HG03354 (cell line): ENCODE data around the gene TMEM131.
"Not testable (repeated sequence)": the region's sequence is repeated elsewhere in the genome, so short reads cannot be mapped to it uniquely, and the experiment has no call there.

Experiments
- ATAC-seq: cut with Tn5 transposase; IDR thresholded peaks from one replicate; pipeline ENCODE4 v1.9.1; 2021; ENCODE audit warnings: mild to moderate bottlenecking; ENCODE audit not compliant: unreplicated experiment, poor library complexity, severe bottlenecking

The TMEM131 gene

DNA sequence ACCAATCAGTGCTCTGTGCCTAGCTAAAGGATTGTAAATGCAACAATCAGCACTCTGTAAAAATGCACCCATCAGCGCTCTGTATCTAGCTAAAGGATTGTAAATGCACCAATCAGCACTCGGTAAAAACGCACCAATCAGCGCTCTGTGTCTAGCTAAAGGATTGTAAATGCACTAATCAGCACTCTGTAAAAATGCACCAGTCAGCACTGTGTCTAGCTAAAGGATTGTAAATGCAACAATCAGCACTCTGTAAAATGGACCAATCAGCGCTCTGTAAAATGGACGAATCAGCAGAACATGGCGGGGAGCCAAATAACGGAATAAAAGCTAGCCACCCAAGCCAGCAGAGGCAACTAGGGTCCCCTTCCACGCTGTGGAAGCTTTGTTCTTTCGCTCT lies 166.5 kb downstream of the TMEM131 start:
- not testable (repeated sequence) for ATAC-seq

DNA sequence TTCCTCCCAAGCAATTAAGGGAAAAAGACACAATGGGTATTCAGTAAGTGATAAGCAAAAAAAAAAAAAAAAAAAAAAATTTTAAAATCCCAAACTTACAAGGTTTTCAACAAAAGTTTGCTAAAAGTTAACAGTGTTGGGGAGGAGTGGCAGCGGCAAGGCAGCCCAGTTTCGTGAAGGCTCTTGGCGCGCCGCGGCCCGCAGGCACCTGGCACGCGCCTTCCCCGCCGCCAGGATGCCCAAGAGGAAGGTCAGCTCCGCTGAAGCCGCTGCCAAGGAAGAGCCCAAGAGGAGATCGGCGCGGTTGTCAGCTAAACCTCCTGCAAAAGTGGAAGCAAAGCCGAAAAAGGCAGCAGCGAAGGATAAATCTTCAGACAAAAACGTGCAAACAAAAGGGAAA lies 168.7 kb downstream of the TMEM131 start:
- ATAC-seq = not testable (repeated sequence)

DNA sequence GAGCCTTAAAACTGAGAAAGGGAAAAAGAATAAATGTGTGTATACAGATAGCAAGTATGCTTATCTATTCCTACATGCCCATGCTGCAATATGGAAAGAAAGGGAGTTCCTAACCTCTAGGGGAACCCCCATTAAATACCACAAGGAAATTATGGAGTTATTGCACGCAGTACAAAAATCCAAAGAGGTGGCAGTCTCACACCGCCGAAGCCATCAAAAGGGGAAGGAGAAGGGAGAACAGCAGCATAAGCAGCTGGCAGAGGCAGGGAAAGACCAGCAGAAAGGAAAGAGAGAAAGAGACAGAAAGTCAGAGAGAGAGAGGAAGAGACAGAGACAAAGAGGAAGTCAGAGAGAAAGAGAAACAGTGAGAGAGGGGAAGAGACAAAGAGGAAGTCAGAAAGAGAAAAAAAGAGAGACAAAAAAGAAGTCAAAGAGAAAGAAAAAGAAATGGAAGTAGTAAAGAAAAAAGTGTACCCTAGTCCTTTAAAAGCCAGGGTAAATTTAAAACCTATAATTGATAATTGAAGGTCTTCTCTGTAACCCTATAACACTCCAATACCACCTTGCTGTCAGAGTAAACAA lies 169.4 kb downstream of the TMEM131 start:
- not testable (repeated sequence) for ATAC-seq

DNA sequence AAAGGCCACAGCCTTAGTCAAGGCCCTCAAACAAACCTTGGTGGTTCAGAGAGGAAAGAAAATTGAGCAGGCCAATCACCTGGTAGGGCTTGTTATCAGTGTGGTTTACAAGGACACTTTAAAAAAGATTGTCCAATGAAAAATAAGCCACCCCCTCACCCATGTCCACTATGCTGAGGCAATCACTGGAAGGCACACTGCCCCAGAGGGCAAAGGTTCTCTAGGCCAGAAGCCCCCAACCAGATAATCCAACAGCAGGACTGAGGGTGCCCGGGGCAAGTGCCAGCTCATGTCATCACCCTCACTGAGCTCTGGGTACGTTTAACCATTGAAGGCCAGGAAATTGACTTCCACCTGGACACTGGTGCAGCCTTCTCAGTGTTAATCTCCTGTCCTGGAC lies 171.7 kb downstream of the TMEM131 start:
- not testable (repeated sequence) for ATAC-seq

DNA sequence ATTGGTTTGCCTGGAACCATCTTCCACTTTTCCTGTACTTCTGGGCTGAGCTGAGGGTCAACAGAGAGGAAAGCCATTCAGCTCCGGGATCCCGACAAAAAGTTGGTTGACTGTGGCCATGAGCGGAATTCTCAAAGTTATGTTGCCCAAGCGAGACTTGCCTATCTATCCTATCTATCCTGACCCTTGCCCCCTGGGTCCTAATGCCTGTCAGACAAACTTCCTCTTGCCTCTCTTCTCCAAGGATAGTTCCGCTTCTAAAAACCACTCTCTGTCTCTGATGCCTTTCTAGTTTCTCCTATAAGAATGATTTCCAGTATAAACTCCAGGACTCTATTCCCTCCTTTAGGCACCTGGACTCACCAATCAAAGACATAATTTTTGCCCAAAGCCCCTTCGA lies 173.9 kb downstream of the TMEM131 start:
- ATAC-seq = not testable (repeated sequence)

DNA sequence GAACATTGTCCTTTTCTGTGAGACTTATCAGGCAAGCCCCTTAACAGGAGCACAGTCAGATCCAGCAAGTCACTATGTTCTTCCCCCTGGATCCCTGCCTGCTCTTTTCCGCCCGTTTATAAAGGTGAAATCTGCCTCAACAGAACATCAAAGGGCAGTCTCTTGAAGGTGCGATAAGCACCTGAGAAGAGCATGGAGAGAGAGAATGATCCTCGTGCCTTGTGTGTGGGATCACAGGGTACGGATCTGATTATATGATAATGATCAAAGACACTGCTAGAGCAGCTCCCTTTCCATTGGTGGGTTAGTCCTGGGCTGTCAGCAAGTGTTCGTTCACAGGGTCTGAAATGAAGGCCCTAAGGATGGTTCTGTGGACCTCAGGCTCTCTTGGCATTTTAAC lies 176.0 kb downstream of the TMEM131 start:
- no peak for ATAC-seq

DNA sequence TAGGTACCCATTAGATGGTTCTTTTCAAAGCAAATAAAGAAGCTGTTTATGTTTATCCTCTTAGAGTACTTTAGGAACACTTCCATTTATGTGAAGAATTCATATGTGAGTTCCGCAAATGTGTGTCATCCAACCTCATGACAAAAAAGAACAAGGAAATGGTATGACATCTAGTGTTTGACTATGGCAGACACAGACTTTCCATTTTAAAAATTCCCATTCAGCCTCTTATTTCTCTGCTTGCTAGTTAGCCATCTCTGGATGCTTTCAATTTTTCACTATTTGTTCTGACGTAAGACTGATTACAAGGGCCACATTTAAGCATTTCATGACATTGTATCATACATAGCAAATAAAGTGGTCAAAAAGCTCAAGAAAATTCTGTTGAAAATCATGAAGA lies 179.3 kb downstream of the TMEM131 start:
- no peak for ATAC-seq

DNA sequence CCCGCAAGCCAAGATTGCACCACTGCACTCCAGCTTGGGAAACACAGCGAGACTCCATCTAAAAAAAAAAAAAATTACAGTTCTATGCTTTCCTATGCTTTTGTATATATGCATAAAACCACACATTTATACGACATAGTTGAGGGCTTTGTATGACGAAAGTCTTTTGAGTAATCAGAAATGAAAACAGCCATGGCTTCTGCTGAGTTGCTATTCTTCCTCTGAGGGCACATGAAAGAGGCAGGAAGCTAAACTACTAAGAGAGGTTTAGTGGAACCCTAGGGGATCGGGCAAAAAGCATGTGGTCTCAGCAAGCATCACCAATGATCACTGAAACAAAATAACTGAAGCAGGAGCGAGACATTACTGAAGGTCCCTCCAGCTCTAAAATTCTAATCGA lies 182.8 kb downstream of the TMEM131 start:
- no peak for ATAC-seq

DNA sequence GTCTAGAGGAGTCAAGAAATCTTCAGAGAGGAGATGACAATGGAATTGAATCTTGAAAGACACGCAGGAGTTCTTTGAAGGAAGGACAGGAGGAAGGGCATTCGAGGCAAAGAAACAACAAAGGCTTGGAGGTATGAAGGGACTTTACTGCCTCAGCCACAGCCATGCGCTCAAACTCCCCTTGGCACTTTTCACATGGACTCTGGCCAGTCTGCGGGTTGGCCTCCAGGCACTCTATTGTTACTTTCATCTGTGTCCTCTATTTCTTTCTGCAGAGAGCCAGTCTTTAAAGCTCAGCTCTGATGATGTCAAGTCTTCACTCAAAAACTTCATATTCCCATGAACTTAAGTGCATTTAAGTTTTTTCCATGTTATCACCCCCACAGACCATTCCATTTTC lies 186.9 kb downstream of the TMEM131 start:
- no peak for ATAC-seq

DNA sequence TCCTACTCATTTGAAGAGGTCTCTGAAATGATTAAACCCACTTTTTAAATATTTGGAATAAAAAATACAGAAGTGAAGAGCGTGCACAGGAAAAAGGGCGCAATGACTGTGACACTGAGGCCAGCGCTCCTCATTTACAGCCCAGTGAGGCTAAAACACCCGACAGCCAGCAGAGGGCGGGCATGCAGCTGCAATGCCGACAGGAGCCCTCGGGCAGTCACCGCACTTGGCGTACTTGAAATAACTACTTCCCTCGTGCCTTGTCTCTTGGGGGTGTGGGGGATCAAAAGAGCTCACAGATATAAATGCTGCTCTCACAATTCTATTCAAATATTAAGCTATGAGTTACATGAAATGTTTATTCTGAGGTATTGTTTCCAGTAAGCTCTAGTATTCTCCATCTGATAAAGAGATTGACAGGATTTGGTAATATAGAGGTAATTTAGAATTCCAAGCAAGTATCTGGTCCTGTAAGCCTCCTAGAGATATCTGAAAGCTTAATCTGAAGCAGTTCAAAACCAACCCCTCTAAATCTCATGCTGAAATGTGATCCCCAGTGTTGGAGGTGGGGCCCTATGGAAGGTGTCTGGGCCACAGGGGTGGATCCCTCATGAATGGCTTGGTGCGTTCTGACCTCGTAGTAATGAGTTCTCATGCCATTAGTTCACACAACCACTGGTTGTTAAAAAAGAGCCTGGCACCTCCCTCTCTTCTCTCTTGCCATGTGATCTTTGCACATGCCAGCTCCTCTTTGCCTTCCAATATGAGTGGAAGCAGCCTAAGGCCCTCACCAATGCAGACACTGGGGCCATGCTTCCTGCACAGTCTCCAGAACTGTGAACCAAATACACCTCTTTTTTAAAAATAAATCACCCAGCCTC lies 188.8 kb downstream of the TMEM131 start:
- peak; percentile 82 for ATAC-seq

DNA sequence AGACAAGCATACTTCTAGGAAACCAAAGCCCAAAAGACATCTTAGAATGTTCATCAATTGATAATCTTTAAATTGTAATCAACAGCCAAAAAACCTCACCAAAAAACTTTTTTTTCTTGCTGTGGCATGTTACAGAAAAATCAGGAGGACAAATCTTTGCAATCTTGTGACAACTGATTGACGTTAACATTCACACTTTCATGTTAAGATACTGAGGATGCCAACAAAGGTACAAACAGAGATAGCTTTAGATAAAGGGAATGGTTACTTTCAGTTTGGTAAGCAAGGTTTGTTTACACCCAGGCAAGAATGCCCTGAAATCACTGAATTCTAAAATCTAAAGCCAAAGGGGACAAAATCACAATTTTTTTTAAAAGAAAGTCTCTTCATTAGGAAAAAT lies 190.0 kb downstream of the TMEM131 start:
- ATAC-seq = no peak

DNA sequence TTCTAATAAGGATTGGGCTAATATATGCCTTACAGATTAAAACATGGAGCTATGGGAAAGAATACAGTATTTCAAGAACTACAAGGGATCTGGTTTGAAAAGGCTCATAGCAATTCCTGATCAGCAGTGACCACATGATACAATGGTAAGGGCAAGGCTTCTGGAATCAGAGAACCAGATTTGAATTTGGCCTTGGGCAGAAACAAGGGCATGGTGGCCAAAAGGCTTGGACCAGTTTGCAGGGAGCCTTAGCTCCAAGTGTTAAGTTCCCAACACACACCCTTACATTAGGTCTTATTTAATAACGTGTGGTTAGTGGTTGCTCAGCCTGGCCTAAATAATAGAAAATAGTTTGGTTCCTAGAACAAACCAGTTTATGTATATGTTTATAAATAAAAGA lies 194.7 kb downstream of the TMEM131 start:
- no peak for ATAC-seq

DNA sequence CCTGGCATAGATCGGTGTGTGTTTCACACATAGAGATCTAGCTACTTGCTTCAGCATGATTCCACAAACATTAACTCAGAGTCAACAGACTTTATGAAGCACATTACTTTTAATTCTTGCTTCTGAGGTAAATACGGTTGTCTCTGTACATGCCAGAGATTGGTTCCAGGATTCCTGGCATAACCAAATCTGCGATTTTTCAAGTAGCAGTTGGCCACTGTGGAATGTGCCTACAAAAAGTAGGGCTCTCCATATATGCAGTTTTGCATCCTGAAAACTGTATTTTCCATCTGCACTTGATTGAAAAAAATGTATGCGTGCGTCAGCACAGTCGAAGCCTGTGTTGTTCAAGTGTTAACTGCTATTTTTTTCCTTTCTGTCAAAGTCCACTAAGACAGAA lies 197.3 kb downstream of the TMEM131 start:
- ATAC-seq = no peak

DNA sequence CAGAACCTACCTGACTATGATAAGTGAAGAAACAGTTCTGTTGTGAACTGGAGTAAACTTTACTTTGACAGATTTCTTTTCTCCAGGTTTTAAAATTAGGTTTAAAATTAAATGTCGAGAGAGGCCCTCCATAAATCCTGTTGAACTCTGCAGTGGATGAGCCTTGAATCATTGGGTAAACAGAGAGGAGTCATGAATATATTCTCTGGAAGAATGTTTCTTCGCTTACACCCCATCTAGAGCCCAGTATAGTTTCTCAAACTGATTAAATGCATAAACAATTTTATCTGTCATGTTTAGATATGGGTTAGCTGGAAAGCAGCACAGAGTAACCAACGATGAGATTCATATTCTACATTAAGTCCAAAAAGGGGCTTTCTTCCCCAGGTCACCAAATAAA lies 198.4 kb downstream of the TMEM131 start:
- no peak for ATAC-seq

DNA sequence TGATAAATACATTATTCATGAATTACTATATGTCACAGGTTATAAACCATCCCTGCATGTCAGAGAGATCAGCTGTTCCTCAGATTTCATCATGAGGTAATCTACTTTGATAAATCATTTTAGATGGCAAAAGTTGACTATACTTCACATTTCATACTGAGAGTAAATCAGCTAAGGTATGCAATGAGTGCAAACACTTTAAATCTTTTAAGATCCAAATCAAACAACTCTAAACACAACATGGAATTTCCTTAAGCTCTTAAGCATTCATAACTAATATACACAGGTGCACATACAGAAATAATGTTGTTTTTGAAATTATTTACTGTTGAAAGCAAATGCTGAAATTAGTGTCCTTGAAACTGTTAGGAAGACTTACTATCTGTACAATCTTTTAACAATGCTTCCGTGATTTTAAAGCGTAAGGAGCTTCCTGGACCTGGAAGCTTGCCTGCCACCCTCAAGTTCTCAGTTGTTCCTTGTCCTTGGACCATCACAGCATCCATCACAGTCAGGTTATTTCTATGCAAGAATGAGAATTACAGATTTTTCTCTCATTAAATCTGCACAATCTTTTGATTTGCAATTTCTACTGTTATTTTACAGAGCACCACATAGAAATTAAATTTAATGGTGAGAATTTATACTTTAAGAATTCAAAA lies 199.2 kb downstream of the TMEM131 start:
- no peak for ATAC-seq

DNA sequence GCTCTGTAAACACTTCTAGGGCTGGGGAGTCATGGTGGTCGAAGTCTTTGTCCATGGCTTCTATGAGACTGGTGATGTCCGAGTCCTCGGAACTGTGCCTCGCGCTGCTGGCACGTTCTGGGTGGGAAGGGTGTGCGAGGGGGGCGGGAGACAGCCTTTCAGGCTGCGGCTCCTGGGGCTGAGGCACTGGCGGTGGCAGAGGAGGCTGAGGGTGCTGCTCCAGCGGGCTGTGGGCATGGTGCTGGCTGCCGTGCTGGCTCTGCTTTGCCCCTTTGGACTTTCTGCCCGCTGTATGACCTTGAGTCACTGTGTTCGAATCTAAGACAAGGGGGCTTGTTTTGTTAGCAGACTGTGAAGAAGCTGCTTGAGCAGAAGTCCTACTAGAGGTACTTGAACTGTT lies 203.3 kb downstream of the TMEM131 start:
- ATAC-seq = no peak

DNA sequence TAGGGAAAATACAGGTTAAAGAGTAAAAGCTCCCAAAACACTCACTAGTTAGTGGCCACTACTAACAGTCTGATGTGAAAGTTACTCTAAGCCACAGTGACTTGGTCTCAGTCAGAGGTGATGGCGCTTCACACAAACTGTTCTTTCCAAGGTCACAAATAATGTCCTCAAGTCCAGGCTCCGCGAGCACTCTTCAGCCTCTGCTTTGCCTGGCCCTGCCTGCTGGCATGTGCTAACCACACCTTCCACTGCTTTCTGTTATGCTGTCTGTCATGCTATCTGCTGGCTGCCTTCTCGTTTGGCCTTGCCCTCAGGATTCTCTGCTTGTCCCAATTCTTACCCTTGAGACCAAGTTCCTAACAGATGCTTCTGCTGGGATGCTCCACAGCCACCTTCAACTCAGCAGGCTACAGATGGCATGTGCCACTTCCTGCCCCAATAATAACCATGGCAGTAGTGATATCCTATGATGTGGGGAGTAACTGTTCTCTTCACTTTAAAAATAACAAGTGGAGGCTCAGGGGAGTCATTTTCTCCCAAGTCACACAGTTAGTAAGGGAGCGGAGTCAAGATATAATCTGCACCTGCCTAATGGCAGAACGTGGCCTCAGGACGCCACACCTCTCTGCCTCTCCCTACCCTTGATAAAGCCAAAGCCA lies 206.6 kb downstream of the TMEM131 start:
- ATAC-seq = no peak

DNA sequence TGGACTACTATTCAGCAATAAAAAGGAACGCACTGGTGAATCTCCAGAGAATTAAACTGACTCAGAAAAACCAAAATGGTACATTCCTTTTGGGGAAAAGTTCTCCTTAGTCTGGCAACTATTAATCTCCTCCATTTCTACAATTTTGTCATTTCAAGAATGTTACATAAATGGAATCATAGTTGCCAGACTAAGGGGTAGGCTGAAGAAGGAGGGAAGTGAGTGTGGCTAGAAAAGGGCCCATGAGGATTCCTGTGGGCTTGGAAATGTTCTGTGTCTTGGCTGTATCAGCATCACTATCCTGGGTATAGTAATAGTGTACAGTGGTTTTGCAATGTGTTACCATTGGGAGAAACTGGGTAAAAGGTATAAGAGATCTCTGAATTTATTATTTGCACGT lies 209.9 kb downstream of the TMEM131 start:
- ATAC-seq = no peak

DNA sequence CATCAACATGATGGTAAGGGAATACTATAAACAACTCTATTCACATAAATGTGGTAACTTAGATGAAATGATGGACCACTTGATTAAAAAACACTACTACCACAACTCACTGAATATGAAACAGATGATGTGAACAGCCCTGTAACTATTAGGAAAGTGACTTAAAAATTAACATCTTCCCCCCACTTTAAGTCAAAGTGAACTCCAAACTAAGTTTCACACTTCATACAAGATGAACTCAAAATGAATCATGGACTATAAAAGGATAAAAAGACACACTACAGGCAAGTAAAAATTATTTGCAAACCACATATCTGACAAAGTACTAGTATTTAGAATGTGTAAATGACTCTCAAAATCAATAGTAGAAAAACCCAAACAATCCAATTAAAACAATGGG lies 210.8 kb downstream of the TMEM131 start:
- ATAC-seq = no peak

DNA sequence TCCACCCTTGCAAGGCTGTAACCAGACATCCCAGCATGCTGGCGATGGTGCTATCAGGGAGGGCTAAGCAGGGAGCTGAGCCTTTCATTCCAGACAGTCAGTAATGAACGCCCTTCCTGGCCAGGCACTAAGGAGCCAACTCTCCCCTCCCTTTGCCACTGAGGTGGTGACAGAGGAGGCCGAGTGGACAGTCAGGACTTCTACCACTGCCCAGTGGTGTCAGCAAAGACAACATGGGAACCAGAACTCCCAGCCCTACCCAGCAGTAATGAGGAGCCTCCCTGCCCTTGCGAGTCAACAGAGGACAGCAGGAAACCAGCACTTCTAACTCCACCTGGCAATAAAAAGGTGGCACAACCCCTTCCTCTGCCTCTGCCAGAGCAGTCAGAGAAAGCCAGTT lies 213.8 kb downstream of the TMEM131 start:
- ATAC-seq = no peak
